ENCODE measurements around the gene PTPN5.
"Not testable (repeated sequence)": the region's sequence is repeated elsewhere in the genome, so short reads cannot be mapped to it uniquely, and the experiment has no call there.

The PTPN5 gene

GRCh38 chr11:18791207-18791968, at the start of gene PTPN5:
Gene PTPN5, minus strand, starts transcription at chr11:18791798. Its CDS starts 19,840 bp downstream, at chr11:18771958.
- DNase-seq (ENCODE audit: low read depth) = no peak

- no peak for DNase-seq (ENCODE audit: low read depth)
Measured at GRCh38 chr11:18836417-18836816, 44.8 kb upstream of the PTPN5 start.

- no peak for DNase-seq (ENCODE audit: low read depth)
Measured at GRCh38 chr11:18834754-18835466, 43.3 kb upstream of the PTPN5 start.

GRCh38 chr11:18820160-18820559, 28.6 kb upstream of the PTPN5 start:
- not testable (repeated sequence) for DNase-seq (ENCODE audit: low read depth)

GRCh38 chr11:18804199-18804999, 12.8 kb upstream of the PTPN5 start:
- no peak for DNase-seq (ENCODE audit: low read depth)

GRCh38 chr11:18802381-18803257, 11.0 kb upstream of the PTPN5 start:
- DNase-seq (ENCODE audit: low read depth) = no peak

GRCh38 chr11:18798799-18799469, 7.3 kb upstream of the PTPN5 start:
- DNase-seq (ENCODE audit: low read depth) = no peak

GRCh38 chr11:18794956-18795355, 3.4 kb upstream of the PTPN5 start:
- no peak for DNase-seq (ENCODE audit: low read depth)

- no peak for DNase-seq (ENCODE audit: low read depth)
Measured at GRCh38 chr11:18792827-18793226, 1.2 kb upstream of the PTPN5 start.

- no peak for DNase-seq (ENCODE audit: low read depth)
Measured at GRCh38 chr11:18791969-18792628, 501 bp upstream of the PTPN5 start.

- DNase-seq (ENCODE audit: low read depth) = no peak
Measured at GRCh38 chr11:18790883-18791206, 753 bp downstream of the PTPN5 start.

GRCh38 chr11:18789942-18790341, 1.7 kb downstream of the PTPN5 start:
- no peak for DNase-seq (ENCODE audit: low read depth)

- no peak for DNase-seq (ENCODE audit: low read depth)
Measured at GRCh38 chr11:18785411-18785810, 6.2 kb downstream of the PTPN5 start.

- no peak for DNase-seq (ENCODE audit: low read depth)
Measured at GRCh38 chr11:18780896-18781295, 10.7 kb downstream of the PTPN5 start.

GRCh38 chr11:18780329-18780728, 11.3 kb downstream of the PTPN5 start:
- no peak for DNase-seq (ENCODE audit: low read depth)

- no peak for DNase-seq (ENCODE audit: low read depth)
Measured at GRCh38 chr11:18778468-18778867, 13.1 kb downstream of the PTPN5 start.

- DNase-seq (ENCODE audit: low read depth) = no peak
Measured at GRCh38 chr11:18776324-18776723, 15.3 kb downstream of the PTPN5 start.

- peak; percentile 21 for DNase-seq (ENCODE audit: low read depth)
Measured at GRCh38 chr11:18775492-18776292, 15.9 kb downstream of the PTPN5 start.

- DNase-seq (ENCODE audit: low read depth) = no peak
Measured at GRCh38 chr11:18774801-18775200, 16.8 kb downstream of the PTPN5 start.

- DNase-seq (ENCODE audit: low read depth) = no peak
Measured at GRCh38 chr11:18773681-18774080, 17.9 kb downstream of the PTPN5 start.

Measured in activated T-helper 9 cell treated with anti-CD3 and anti-CD28 coated beads, Interleukin-2, amount 50 U/mL, for 16 hours (primary cell).